HL-60 (cell line): ENCODE results near the gene ZNF821.

Experiments used
- CTCF ChIP-seq: IDR thresholded peaks from one replicate; pipeline ENCODE4 v1.5.1; 2011; ENCODE audit warnings: low read length, control low read depth, inconsistent platforms; ENCODE audit not compliant: insufficient read depth
- POLR2AphosphoS5 ChIP-seq: IDR thresholded peaks from 2 replicates; pipeline ENCODE4 v1.6.1; 2012; ENCODE audit warnings: low read depth
- REST ChIP-seq: IDR thresholded peaks from 2 replicates; pipeline ENCODE4 v1.6.1; 2012; ENCODE audit warnings: low read depth; ENCODE audit not compliant: insufficient replicate concordance

GRCh38 chr16:71855937-71856662 is 27.9 kb downstream of the ZNF821 start:
- TF ChIP-seq CTCF: no peak
- TF ChIP-seq POLR2AphosphoS5: no peak
- no peak for TF ChIP-seq REST
